ENCODE data around the gene UBE2G2. TPM values are rescaled to one million over a fixed set of nuclear protein-coding genes. Genes with fewer than 3 reads are reported as not detected.

The UBE2G2 gene
- total RNA-seq, 2 donors from 2014 or later, result 89.7 to 164 TPM

GRCh38 chr21:44831227-44831860 is 29.7 kb upstream of the UBE2G2 start:
- Mint-ChIP-seq H3K36me3 (peaks cover 17% of the 10 kb centered on the region), H3K9me3 (peaks cover 5% of the 10 kb centered on the region), H3K4me1 (ENCODE audit: low read depth in 2 of 2) (peaks cover 11 to 14% of the 10 kb centered on the region in 2 donors), H3K27me3 (no peaks in the 10 kb centered on the region), H3K4me3 (no peak overlapping the region), H3K27ac (no peak overlapping the region)
- no peak for ATAC-seq
- DNase-seq (ENCODE audit: low spot score), result no peak

- DNase-seq (ENCODE audit: low spot score) (no peak), ATAC-seq (peak; percentile 38 to 65)
- Mint-ChIP-seq H3K9me3 (peaks cover 5% of the 10 kb centered on the region), H3K4me3 (no peak overlapping the region), H3K27ac (no peak overlapping the region), H3K4me1 (ENCODE audit: low read depth in 2 of 2) (peaks cover 11 to 14% of the 10 kb centered on the region in 2 donors), H3K36me3 (peaks cover 17% of the 10 kb centered on the region), H3K27me3 (no peaks in the 10 kb centered on the region)
Measured at GRCh38 chr21:44829507-44830092, 28.0 kb upstream of the UBE2G2 start.

- Mint-ChIP-seq H3K27ac (no peak overlapping the region), H3K4me1 (ENCODE audit: low read depth in 2 of 2) (peaks cover 13 to 14% of the 10 kb centered on the region in 2 donors), H3K9me3 (peaks cover 5% of the 10 kb centered on the region), H3K4me3 (no peak overlapping the region), H3K27me3 (peaks cover 0 to 3% of the 10 kb centered on the region in 2 donors), H3K36me3 (peaks cover 21% of the 10 kb centered on the region)
- DNase-seq (ENCODE audit: low spot score) (no peak), ATAC-seq (no peak)
Measured at GRCh38 chr21:44828362-44829056, 26.9 kb upstream of the UBE2G2 start.

- Mint-ChIP-seq H3K27ac (no peak overlapping the region), H3K36me3 (peaks cover 29% of the 10 kb centered on the region), H3K4me1 (ENCODE audit: low read depth in 2 of 2) (peaks cover 2 to 7% of the 10 kb centered on the region in 2 donors), H3K9me3 (peaks cover 7% of the 10 kb centered on the region), H3K4me3 (no peak overlapping the region), H3K27me3 (peaks cover 0 to 5% of the 10 kb centered on the region in 2 donors)
- DNase-seq (ENCODE audit: low spot score), result no peak
- ATAC-seq, result no peak
Measured at GRCh38 chr21:44823179-44823660, 21.6 kb upstream of the UBE2G2 start.

GRCh38 chr21:44822484-44823178 is 21.0 kb upstream of the UBE2G2 start:
- Mint-ChIP-seq H3K27ac (no peak overlapping the region), H3K4me1 (ENCODE audit: low read depth in 2 of 2) (peaks cover 0 to 7% of the 10 kb centered on the region in 2 donors), H3K27me3 (peaks cover 0 to 5% of the 10 kb centered on the region in 2 donors), H3K4me3 (no peak overlapping the region), H3K36me3 (peaks cover 23% of the 10 kb centered on the region), H3K9me3 (peaks cover 4% of the 10 kb centered on the region)
- DNase-seq (ENCODE audit: low spot score) (no peak), ATAC-seq (no peak)

- ATAC-seq (no peak), DNase-seq (ENCODE audit: low spot score) (no peak)
- H3K36me3 Mint-ChIP-seq, result peaks cover 16% of the 10 kb centered on the region
- H3K9me3 Mint-ChIP-seq, result peaks cover 4% of the 10 kb centered on the region
- H3K4me1 Mint-ChIP-seq (ENCODE audit: low read depth in 2 of 2), result peaks cover 5 to 11% of the 10 kb centered on the region in 2 donors
- peaks cover 0 to 5% of the 10 kb centered on the region in 2 donors for H3K27me3 Mint-ChIP-seq
- H3K27ac Mint-ChIP-seq, result no peak overlapping the region
- H3K4me3 Mint-ChIP-seq, result no peak overlapping the region
Measured at GRCh38 chr21:44820851-44821250, 19.2 kb upstream of the UBE2G2 start.

- Mint-ChIP-seq H3K36me3 (peaks cover 16% of the 10 kb centered on the region), H3K27ac (no peak overlapping the region), H3K4me1 (ENCODE audit: low read depth in 2 of 2) (peaks cover 5 to 11% of the 10 kb centered on the region in 2 donors), H3K9me3 (peaks cover 4% of the 10 kb centered on the region), H3K4me3 (peak overlapping the region; percentile 36), H3K27me3 (peaks cover 0 to 5% of the 10 kb centered on the region in 2 donors)
- ATAC-seq (no peak), DNase-seq (ENCODE audit: low spot score) (no peak)
Measured at GRCh38 chr21:44819283-44820243, 17.9 kb upstream of the UBE2G2 start.

- ATAC-seq (no peak), DNase-seq (ENCODE audit: low spot score) (no peak)
- Mint-ChIP-seq H3K36me3 (peaks cover 14% of the 10 kb centered on the region), H3K4me1 (ENCODE audit: low read depth in 2 of 2) (peaks cover 5 to 9% of the 10 kb centered on the region in 2 donors), H3K4me3 (no peak overlapping the region), H3K27ac (no peak overlapping the region), H3K9me3 (peaks cover 4% of the 10 kb centered on the region), H3K27me3 (peaks cover 0 to 3% of the 10 kb centered on the region in 2 donors)
Measured at GRCh38 chr21:44818640-44819011, 17.0 kb upstream of the UBE2G2 start.

- Mint-ChIP-seq H3K4me1 (ENCODE audit: low read depth in 2 of 2) (peaks cover 5 to 8% of the 10 kb centered on the region in 2 donors), H3K27me3 (no peaks in the 10 kb centered on the region), H3K9me3 (peaks cover 4% of the 10 kb centered on the region), H3K4me3 (peak within 1 kb of the TSS; percentile 52), H3K27ac (no peak within 1 kb of the TSS), H3K36me3 (peaks cover 10% of the 10 kb centered on the region)
- peak; percentile 84 to 86 for ATAC-seq
- DNase-seq (ENCODE audit: low spot score), result peak; percentile 89
Measured at GRCh38 chr21:44817914-44818639, 16.5 kb upstream of the UBE2G2 start, which contains the start of gene SUMO3. SUMO3 (minus strand) TSS chr21:44818062; CDS start chr21:44817968, 94 bp downstream.

- H3K27ac Mint-ChIP-seq, result no peak overlapping the region
- DNase-seq (ENCODE audit: low spot score) (peak; percentile 95), ATAC-seq (peak; percentile 96)
- peak overlapping the region; percentile 52 for H3K4me3 Mint-ChIP-seq
- no peaks in the 10 kb centered on the region for H3K9me3 Mint-ChIP-seq
- H3K36me3 Mint-ChIP-seq, result peaks cover 5% of the 10 kb centered on the region
- no peaks in the 10 kb centered on the region for H3K27me3 Mint-ChIP-seq
- peaks cover 5 to 8% of the 10 kb centered on the region in 2 donors for H3K4me1 Mint-ChIP-seq (ENCODE audit: low read depth in 2 of 2)
Measured at GRCh38 chr21:44817506-44817880, 15.9 kb upstream of the UBE2G2 start.

GRCh38 chr21:44816761-44817505 is 15.3 kb upstream of the UBE2G2 start:
- Mint-ChIP-seq H3K27ac (no peak overlapping the region), H3K4me1 (ENCODE audit: low read depth in 2 of 2) (peaks cover 5 to 8% of the 10 kb centered on the region in 2 donors), H3K4me3 (peak overlapping the region; percentile 82), H3K27me3 (no peaks in the 10 kb centered on the region), H3K9me3 (no peaks in the 10 kb centered on the region), H3K36me3 (no peaks in the 10 kb centered on the region)
- no peak for DNase-seq (ENCODE audit: low spot score)
- ATAC-seq, result no peak

Measured in natural killer cell treated with Interleukin-12 subunit alpha and Interleukin-12 subunit beta and Interleukin-15 and Interleukin-18, amount 100 ng/mL, for 72 hours (primary cell).